Epidermal melanocyte (primary cell): ENCODE data around the gene RASAL2.
"Not testable (repeated sequence)": the region's sequence is repeated elsewhere in the genome, so short reads cannot be mapped to it uniquely, and the experiment has no call there.

Source experiments
- DNase-seq: peaks from one replicate; pipeline ENCODE4 v3.0.0; 2011; ENCODE audit warnings: low spot score; ENCODE audit not compliant: insufficient read length

The RASAL2 gene

DNA sequence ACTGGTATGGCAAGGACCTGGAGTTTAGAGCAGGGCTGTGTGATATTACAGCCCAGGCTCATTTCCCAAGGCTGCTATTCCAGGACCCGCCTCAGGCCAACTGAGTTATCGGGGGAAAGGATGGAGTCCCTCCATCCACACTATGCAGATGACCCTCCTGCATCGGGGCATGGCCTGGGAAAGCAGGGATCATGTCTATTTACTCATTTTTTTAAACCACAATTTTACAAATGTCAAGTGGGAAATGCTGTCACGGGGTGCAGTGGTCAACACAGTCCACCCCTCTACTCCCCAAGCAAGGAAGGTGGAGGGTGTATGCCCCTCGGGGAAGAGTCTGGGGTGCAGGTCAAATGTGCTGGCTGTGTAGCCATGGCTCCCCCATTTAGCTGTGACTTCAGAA lies 409.0 kb downstream of the RASAL2 start:
- no peak for DNase-seq

DNA sequence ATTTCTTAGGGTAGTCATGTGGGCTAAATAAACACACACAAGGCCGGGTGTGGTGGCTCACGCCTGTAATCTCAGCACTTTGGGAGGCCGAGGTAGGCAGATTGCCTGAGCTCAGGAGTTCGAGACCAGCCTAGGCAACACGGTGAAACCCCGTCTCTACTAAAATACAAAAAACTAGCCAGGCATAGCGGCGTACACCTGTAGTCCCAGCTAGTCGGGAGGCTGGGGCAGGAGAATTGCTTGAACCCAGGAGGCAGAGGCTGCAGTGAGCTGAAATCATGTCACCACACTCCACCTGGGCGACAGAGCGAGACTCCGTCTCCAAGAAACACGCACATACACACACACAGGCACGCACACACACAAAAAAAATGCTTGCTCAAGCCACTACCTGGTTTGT lies 409.4 kb downstream of the RASAL2 start:
- DNase-seq: not testable (repeated sequence)

DNA sequence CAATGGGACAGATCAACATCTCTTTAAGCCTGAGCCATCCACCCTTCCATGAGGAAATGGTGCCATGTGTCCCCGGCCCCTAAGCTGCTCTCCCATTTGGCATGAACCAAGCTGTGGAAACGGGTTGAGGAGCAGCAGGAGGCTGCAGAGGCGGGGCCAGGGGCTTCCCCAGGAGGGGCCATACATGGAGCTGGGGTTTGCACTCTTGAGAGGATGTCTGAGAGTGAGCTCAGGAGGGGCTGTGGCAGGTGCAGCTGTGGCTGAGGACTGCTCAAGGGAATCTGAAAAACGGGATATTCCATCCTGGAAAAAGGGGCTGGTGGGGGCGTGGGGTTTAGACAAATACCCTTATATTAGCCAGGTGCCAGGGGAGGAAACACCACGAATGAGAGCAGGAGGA lies 409.9 kb downstream of the RASAL2 start:
- no peak for DNase-seq

DNA sequence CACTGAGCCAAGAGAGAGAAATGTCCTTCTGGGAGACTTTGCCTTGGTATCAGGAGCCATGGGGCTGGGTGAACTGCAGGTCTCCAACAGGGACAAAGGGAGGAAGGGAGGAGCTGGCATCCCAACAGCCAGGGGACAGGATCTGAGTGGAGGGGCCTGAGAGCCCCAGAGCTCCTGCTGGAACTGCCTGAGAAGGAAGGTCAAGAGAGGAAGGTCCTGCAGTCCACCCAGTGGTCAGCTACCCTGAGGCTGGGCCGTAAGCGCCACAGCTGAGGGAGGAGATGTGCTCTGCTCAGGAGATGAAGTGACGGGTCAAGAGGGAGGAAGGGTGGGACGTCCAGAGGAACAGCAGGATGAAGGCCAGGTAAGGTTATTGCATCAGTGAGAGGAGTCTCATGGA lies 410.4 kb downstream of the RASAL2 start:
- DNase-seq: no peak

DNA sequence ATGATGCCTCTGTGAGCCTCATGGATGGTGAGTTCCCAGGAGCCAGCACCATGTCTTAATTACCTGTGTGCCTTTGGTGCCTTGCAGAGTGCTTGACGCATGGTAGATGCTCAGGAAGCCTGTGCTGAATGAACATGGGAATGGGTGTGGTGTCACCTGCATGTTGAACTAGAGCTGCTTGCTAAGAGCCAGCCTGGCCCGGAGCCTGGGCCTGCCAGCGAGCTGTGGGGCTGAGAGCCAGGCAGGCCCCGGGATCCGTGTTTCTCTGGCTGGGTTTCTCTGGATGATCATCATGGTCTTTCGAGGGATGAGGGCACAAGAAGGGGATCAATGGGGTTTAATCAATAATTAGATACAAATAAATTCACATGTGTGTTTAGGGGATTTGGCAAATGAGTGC lies 412.3 kb downstream of the RASAL2 start:
- DNase-seq: no peak

DNA sequence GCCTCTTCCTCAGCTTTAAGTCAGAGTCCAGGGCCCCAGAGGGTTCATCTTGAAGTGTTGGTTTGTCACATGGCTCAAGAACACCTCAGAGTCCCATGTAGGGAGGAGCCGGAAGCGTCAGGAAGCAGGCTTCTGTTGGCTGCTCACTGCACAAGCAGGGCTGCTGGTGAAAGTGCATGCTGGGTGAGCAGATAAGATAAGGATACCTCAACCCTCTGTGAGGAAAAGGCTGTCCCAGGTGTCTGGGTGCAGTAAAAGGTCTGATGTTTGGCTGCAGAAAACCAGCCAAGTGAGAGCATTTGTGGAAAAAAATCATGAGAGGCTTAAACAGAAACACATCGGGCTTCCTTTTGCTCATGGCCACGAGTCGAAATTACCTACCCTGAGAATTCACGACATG lies 412.8 kb downstream of the RASAL2 start:
- no peak for DNase-seq

DNA sequence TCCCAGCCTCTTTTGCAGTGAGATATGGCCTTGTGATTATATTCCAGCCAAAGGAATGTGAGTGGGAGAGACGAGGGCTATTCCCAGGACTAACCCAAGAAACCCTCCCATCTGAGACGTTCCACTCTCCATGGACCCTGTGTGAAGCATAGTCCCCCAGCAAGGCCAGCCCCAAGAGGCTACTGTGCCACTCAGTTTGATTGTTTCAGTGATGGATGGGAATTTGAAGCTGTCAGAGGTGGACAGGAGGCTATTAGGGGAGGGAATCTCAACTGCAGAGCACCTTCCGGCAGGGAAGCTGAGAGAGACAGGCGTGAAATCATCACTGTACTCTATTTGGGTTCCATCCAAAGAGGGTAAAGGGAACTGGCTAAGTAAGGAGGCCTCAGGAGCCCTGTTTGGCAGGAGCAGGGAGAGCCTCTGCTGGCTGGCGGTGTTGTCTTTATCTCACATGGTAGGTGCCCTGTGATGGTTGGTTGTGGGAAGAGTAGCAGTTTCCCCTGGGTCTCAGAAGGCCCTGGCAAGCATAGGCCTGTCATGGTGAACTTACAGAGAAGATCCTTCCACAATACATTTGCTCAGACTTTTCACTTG lies 415.6 kb downstream of the RASAL2 start:
- DNase-seq: no peak

DNA sequence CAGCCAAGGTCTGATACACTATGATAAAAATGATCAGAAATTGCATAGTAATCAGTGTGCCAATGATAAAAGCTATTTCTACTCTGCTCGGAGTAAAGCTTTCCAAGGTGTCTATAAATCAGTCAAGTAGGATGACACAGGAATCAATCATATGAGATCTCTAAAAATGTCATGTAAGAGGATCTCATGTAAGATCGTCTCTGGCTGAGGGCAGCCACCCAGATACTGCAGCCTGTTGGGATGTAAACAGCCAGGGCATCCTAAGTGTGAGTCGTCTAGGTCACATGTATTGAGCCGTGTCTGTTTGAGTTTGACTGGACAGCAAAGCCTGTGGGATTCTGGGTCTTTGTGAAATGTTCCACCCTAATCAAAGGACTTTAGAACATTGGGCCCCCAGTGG lies 416.3 kb downstream of the RASAL2 start:
- no peak for DNase-seq

DNA sequence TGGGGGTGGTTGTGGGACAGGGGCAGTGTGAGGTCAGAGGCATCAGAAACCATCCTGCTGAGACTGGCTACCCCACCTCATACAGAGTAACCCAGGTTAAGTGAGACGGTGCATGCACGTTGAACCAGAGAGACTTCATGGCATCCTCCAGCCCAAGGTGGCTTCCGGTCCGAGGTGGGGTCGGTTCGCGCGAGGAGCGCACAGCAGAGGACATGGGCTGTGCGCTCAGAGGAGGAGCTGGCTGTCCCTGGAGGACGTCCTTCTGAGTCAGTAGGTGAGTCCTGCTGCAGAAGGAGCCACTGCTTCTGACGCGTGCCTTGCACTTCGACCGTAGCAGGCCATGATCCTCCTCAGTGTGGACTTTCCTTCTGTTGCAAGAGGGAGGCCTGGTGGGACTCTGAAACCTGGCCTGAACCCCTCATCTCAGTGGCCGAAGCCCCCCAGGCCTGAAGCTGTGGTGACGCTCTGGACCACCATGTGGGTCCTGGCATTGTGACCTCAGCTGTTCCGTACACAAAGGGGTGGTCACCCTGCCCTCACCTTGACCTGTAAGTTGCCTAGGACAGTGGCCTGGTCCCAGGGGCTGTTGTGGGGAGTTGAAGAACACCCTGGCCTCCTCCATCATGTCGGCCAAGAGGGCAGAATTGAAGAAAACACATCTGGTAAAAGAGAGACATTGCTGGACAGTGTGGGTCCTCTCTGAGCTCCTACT lies 418.8 kb downstream of the RASAL2 start, which contains the start of gene TEX35:
Gene TEX35, plus strand, starts transcription at position 544 of the 712 bp plus-strand sequence. Its CDS starts 80 bp downstream, at position 624.
- DNase-seq: no peak

DNA sequence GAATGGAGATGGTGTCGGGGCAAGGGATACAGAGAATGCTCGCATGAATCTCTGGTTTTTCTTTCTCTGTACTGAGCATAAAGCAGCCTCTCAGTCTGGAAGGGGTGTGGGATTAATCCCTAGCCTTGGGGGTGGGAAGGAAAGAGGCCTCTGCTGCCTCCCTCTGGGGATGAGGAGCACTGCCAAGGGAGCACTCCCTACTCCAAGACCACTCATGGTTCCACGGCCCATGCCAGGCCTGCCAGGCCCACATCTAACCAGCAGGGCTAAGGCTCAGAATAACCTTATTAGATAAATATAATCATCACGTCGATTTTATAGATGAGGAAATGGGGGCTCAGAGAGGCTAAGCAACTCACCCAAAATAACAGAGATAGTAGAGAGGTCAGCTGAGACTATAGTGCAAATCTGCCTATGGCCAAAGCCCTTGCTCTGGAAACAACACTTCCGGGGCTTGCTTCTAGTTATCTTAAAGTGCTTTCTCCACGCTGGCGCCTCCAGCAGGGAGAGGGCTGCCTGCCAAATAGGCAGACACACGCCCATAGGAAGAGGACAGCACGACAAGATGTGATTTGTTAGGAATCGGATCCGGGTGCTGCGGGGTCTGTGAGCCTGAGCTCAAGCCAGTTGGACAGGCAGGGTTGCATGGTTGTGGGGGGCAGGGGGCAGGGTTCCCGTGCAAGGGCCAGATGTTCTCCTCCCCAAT lies 419.5 kb downstream of the RASAL2 start:
- no peak for DNase-seq

DNA sequence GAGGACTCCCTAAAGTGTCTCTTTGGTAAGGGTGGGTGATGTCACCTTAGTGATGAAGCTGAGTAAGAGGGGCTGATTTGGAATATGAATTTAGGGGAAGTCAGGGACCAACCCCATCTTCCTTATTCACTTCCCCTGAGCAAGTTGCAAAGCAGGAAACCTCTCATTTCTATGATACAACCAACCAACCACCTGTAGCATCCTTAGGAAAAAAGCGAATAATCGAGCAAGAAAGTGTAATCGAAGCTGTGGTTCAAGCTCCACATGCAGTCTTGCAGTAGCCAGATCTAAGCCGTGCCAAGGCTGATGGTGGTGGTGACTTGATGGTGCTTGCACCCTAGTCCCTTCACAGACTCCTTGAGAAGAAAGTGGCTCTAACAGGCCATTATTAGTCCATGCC lies 422.2 kb downstream of the RASAL2 start:
- DNase-seq: no peak

DNA sequence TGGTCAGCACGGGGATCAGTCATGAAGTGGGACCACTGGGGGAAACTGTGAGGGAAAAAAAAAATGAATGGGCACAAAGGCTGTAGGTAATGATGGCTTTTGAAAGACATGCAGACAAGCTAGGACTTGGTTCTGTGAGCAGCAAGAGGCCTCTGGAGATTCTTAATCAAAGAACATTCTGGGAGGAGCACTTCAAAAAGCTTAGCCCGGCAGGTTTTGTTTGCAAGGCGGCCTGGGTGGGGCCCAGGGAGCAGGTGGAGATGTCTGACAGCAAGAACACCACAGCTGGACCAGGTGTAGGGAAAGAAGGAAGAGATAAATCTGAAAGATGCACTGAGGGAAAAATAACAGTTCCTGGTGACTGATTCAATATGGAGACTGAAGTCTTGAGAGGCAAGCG lies 425.0 kb downstream of the RASAL2 start:
- no peak for DNase-seq

DNA sequence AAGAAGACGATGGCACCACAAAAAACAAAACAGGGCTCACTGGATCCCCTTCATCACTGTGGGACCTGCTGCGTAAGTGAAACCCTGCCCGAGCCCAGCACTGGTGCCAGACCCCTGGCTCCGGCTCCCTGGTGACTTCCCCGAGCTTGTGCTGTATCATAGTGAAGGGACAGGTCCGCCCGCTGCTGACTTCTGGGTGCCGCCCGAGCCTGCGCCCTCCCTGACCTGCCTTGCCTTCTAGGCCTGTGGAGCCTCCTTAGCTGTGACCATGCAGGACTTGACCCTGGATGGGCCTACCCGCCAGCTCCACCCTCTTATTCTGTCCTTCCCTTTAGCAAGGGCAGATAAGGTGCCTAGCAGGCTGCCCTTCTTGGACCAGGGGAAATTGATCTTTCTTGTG lies 426.9 kb downstream of the RASAL2 start:
- no peak for DNase-seq

DNA sequence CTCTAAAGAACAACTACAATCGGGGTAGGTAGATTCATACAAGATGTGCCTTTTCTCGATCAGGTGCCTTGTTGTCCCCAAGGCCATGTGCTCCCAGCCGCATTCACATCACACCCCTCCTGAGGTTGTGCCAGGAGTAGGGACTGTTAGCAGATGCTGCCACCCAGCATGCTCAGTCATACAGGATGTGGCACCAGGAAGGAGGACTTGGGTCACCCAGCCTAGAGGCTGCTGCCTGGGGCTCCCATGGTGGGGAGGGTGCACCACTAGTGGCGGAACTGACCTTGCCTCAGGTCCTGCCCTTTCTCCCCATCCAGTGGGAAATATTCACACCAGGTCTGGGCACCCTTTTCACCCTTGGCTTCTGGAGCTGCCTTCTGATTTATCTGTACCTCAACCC lies 427.3 kb downstream of the RASAL2 start:
- DNase-seq: no peak

DNA sequence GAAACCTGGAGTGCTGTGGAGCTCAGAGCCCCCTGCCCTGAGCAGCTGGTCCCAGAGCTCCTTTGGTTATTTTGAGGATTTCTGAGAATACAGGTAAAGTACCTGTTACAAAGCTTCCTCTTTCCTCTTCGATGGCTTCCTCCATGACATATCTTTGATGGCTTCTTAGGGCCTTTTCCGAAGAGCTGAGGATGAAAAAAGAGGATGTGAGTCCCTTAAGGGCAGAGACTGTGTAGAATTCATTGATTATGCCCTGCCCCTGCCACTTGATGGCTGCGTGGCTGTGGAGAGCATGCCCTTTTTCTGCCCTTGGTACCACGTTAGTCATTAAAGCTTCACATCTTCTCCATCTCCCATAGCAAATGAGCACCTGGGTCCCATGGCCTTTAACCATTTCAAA lies 433.2 kb downstream of the RASAL2 start:
- no peak for DNase-seq

DNA sequence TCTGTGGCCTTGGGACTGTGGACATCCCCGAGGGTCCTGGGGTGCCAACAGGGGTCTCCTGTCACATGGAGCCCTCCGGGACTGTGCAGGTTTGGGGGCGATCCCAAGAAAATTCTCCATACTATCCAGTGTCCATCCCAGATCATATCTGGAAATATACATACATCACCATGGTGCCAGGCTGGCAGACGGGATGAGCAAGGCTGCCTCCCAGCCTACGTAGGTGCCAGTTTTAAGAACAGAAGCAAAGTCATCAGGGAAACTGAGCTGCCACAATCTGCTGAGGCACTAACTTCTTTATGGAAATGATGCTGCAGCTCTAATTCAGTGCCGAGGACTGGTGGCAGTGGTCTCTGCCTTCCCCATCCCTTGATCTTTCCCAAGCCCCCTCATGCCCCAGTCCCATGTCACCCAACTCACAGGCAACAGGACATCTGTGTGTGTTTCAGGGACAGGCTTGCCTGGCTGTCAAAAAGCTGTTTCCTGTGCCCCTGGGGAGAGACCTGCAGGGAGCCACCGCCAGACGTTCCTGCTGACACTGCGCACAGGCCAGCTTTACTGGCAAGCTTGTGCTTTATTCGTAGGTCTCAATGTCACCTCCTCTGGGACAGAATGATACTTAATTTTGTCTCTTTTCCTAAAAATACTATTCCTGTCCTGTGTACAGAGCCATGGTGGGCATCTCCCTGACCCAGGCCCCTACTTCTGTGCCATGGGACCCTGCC lies 434.5 kb downstream of the RASAL2 start:
- no peak for DNase-seq

DNA sequence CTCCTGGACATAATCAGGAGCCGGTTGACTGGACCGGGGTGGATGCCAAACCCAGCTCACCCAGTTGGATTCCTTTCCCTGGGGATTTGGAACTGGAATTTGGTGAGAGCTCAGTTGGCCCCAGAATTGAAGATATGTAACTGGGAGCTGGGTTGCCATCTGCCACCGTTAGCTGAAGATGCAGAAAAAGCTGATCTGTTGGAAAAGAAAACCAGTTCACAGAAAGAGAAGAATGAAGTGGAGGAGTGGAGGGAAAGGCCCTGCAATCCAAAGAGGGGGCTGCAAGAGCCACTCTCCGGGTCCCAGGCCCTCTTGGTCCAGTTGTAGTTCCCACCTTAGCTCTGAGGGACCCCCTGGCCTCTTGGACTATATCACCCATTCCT lies 435.0 kb downstream of the RASAL2 start:
- no peak for DNase-seq

DNA sequence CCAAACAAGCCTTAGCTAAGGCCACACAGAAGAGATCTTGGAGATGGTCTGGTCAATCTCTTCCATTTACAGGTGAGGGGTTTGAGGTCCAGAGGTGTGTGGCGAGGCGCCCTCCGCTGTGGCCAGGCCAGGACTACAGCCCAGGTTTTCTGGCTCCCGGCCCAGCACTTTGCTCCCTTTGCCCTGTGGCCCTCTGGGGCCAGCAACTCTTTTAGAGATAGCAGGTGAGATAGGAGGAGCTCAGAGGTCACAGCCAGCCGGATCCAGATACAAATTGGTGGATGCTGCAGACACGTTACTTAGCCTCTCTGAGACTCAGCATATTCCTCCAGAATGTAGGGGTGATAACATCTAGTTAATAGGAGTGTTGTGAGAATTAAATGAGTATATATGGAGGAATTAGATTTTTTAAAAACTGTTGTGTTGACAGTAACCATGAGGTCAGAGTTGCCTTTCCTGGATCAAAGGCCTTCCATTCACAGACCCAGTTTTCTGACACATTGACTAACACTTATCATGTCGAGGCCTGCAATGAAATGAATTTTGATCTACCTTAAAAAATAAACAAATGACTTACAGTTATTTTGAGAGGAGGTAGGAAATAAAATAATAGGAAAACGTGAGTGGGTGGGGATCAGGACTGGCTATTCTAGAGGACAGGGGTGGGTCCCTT lies 435.6 kb downstream of the RASAL2 start:
- DNase-seq: no peak

DNA sequence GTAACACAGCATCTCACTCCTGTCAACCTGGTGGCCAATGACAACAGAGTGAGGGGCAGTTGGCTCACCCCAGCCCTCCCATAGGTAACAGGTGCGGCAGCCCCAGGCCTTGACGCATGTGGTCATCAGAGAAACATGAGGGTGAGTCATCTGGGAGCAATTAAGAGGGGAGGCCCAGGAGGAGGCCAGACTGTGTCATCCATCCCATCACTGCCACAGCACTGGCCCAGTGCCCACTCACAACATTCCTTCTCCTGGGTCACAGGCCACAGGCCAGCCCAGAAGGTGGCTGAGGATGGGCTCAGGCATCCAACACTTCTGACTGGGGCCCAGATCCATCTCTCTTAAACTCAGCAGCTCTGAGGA lies 436.1 kb downstream of the RASAL2 start:
- no peak for DNase-seq

DNA sequence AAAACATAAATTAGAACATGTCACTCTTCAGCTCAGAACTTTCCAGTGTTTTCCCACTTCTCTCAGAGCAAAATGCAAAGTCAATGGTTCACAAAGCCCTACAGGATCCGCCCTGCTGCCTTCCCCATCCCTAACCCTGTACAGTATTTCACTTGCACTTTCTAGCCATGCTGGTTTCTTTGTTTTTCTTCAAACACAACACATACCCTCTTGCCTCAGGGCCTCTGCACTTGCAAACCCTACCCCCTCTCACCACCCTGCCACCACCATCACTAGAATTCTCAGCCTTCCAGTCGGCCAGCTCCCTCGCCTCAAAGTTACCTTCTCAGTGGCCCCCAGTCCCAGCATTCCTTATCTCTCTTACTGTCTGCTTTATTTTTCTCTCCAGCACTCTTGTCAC lies 436.6 kb downstream of the RASAL2 start:
- DNase-seq: no peak

DNA sequence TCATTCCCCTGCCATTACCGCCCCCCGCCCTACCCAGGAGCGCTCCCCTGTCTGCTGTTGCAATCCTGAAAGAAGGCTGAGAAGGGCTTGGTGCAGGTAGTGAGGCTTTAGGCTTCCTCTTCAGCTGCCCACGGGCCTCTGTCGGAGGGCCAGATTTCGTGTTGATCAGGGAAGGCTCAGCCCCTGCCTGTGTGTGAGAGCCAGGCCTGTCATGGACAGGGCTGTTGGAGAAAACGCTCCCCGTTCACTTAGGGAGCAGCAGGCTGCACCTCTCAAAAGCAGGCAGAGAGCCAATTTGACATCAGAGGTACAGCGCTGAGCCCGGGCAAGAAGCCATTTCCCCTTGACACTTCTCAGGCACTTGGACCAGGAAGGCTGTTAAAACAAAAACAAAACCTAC lies 438.0 kb downstream of the RASAL2 start:
- DNase-seq: no peak

DNA sequence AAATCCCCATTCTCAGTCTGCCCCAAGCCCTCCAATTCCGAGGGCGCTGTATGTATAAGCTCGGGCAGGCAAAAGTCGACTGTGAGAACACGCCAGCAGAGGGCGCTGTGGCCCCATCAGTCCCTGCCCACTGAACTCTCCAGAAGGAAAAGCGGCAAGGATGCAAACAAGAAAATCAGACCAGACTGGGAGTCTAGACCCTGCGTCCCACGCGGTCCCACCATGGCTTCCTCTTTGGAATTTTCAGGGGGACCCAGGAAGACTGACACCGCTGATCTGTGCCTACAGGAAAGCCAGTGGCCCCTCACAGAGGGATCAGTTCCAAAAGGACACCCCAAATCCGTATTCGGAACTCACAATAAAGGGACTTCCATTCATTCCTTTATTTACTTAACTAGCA lies 438.5 kb downstream of the RASAL2 start:
- peak; percentile 84 for DNase-seq
